Loucy (cell line): ENCODE data around the gene SLC22A3.

ENCODE experiments used
- EZH2phosphoT487 ChIP-seq: fragments of 200-600 bp; IDR thresholded peaks from 2 replicates; pipeline ENCODE4 v1.6.1; 2018; ENCODE audit warnings: antibody characterized with exemption, mild to moderate bottlenecking, moderate library complexity, borderline replicate concordance
- TF ChIP-seq, protein P1 (sequence below): fragments of 200-600 bp; sonication (generic); conservative IDR thresholded peaks from 2 replicates; pipeline ENCODE4 v1.5.1; 2014; ENCODE audit warnings: mild to moderate bottlenecking, antibody characterized with exemption, low read length

- TF ChIP-seq, protein P1, sequence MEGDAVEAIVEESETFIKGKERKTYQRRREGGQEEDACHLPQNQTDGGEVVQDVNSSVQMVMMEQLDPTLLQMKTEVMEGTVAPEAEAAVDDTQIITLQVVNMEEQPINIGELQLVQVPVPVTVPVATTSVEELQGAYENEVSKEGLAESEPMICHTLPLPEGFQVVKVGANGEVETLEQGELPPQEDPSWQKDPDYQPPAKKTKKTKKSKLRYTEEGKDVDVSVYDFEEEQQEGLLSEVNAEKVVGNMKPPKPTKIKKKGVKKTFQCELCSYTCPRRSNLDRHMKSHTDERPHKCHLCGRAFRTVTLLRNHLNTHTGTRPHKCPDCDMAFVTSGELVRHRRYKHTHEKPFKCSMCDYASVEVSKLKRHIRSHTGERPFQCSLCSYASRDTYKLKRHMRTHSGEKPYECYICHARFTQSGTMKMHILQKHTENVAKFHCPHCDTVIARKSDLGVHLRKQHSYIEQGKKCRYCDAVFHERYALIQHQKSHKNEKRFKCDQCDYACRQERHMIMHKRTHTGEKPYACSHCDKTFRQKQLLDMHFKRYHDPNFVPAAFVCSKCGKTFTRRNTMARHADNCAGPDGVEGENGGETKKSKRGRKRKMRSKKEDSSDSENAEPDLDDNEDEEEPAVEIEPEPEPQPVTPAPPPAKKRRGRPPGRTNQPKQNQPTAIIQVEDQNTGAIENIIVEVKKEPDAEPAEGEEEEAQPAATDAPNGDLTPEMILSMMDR: no peak
- TF ChIP-seq EZH2phosphoT487: no peak
These were observed 48.0 kb upstream of the SLC22A3 start for GRCh38 chr6:160300076-160300695.
